Retinal pigment epithelial cell (primary cell): Measurements from ENCODE around the gene CNTN5.
A peak's percentile ranks its signal among the peaks of the same experiment; 100 is the strongest.

Source experiments
- DNase-seq: peaks from one replicate; pipeline ENCODE4 v3.0.0-alpha.2; 2010; ENCODE audit warnings: low read depth
- H3K4me3 ChIP-seq: 2 replicates; pipeline ENCODE4 v1.5.1; 2011; ENCODE audit warnings: mild to moderate bottlenecking, low read length, control low read depth, moderate library complexity
- TF ChIP-seq, protein P1 (sequence below): conservative IDR thresholded peaks from 2 replicates; pipeline ENCODE4 v1.5.1; 2011; ENCODE audit warnings: low read depth, low read length, control low read depth, inconsistent platforms

Gene CNTN5

DNA sequence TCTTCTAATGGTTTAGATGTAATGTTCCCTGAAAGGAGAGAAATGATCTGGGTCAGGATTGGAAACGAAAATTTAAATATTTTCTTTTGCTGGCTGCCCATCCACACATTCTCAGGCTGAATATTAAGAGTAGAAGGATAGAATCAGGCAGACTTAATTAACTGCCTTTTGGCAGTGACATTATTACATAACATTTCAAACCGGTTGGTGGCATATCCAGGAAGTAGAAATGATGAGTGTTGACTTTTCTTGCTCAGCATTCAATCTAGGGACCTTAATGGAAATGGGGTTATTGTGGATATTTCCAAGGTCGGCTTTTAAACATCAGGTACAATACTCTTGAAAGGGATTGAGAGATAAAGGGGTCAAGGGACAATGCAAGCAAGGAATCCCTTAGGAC is 989.0 kb downstream of the CNTN5 start:
- no peak for DNase-seq
- H3K4me3 ChIP-seq: no peak overlapping the region
- TF ChIP-seq, protein P1, sequence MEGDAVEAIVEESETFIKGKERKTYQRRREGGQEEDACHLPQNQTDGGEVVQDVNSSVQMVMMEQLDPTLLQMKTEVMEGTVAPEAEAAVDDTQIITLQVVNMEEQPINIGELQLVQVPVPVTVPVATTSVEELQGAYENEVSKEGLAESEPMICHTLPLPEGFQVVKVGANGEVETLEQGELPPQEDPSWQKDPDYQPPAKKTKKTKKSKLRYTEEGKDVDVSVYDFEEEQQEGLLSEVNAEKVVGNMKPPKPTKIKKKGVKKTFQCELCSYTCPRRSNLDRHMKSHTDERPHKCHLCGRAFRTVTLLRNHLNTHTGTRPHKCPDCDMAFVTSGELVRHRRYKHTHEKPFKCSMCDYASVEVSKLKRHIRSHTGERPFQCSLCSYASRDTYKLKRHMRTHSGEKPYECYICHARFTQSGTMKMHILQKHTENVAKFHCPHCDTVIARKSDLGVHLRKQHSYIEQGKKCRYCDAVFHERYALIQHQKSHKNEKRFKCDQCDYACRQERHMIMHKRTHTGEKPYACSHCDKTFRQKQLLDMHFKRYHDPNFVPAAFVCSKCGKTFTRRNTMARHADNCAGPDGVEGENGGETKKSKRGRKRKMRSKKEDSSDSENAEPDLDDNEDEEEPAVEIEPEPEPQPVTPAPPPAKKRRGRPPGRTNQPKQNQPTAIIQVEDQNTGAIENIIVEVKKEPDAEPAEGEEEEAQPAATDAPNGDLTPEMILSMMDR: no peak

DNA sequence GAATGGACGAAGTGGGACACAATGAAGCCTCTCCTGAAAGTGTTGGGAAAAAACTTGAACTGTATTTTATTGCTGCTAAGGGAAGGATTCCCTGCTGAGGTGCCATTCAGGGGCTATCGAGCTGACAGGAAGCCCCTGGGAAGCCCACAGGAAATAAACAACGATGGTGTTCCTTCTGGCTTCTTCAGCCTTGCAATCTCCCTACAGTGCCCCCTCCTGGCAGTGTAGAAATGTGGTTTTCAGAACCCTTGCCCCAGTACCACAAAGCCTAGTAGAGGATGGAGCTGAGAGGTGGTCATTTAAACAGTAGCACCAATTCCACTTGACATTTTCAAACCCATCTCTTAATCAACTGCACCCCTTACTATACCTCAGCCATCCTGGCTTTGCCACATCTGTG is 989.6 kb downstream of the CNTN5 start:
- DNase-seq: no peak
- no peak overlapping the region for H3K4me3 ChIP-seq
- TF ChIP-seq, protein P1: peak; percentile 22

DNA sequence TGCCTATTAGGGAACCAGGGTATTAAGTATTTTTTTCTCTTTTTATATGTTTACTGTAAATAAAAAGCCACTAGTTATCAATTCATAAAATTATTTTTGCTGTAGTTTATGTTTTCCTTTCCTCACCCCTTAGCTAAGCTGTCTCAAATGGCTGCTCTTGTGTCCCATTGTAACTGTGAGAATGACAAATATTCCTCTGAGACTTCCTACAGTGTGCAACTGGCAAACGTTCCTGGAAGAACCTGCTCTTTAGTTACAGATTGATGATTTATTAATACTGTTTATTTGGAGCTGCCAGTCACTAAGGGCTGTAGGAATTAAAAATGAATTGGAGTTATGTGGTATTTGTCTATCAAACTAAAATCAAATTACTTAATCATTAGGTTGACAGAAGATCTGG is 990.9 kb downstream of the CNTN5 start:
- no peak overlapping the region for H3K4me3 ChIP-seq
- TF ChIP-seq, protein P1: no peak
- no peak for DNase-seq

DNA sequence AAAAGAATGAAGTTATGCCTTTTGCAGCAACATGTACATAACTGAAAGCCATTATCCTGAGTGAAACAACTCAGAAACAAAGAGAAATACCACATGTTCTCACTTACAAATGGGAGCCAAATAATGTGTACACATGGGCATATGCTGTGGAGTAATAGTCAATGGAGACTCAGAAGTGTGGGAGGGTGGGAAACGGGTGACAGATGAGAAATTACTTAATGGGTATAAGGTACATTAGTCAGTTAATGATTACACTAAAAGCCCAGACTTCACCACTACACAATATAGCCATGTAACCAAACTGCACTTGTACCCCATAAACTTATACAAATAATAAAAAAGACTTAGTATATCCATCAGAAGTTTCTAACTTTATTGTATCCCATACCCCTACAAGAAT is 992.3 kb downstream of the CNTN5 start:
- TF ChIP-seq, protein P1: no peak
- no peak for DNase-seq
- H3K4me3 ChIP-seq: no peak overlapping the region

DNA sequence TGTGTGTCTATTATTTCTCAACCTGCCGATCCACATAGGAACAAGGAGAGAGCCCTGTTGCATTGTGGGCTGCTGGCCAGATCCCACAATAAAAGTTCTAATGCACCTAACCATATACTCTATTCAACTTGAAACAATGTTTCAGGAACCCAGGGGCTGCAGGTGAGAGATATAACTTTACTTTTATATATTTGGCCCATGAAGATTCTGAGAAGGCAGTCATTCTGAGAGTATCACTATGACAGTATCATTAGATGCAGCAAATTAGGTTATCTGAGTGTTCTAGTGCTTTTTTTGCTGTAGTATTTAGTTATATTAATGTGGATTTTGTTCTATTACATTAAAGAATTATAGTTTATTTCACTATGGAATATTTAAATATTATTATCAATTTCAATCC is 1011.2 kb downstream of the CNTN5 start:
- H3K4me3 ChIP-seq: no peak overlapping the region
- TF ChIP-seq, protein P1: no peak
- DNase-seq: no peak

DNA sequence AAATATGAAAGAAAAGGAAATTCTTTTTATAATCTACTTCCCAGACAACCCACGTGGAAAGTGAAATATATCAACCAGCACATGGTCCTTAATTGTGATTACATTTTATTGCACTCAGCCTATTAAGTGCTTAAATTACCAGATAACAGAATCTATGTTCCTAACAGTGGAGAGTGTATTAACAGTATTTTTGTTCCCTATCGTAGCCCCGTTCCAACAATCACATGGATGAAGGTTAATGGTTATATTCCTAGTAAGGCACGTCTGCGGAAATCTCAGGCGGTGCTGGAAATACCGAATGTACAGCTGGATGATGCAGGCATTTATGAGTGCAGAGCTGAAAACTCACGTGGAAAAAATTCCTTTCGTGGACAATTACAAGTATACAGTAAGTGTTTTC is 1040.3 kb downstream of the CNTN5 start:
- TF ChIP-seq, protein P1: no peak
- H3K4me3 ChIP-seq: no peak overlapping the region

DNA sequence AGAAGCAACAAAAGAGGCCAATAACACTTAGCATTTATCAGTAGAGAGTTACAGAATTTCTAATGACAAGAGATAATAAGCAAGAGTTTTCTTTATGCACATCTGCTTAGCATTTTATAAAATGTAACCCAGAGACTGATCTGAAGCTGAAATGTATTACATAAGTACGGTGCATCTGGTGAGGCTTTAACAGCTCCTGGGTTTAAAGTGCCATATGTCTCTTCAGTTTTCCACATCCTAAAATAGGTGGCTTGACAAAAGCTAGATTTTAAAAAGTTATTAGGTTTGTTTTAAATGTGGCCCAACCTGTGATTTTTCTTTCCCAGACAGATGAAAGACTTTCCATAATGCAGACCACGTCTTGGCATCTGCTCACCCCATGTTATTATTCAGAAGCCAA is 1045.7 kb downstream of the CNTN5 start:
- TF ChIP-seq, protein P1: no peak
- H3K4me3 ChIP-seq: no peak overlapping the region
- DNase-seq: no peak

More for the DNA sequence above, 1040.3 kb downstream of the CNTN5 start:
- DNase-seq: no peak
